ENCODE results near the gene LCE1A.

Gene LCE1A

GRCh38 chr1:152811671-152812070 is 15.6 kb upstream of the LCE1A start, which contains the start of gene LCE1B:
Gene LCE1B, plus strand, starts transcription at chr1:152811971. Its CDS starts 476 bp downstream, at chr1:152812447.
- no peaks in the 10 kb centered on the region for H3K9me3 ChIP-seq (ENCODE audit: insufficient read depth, low read depth, low read length)

GRCh38 chr1:152817309-152817708 is 10.0 kb upstream of the LCE1A start:
- no peak overlapping the region for H3K4me2 ChIP-seq (ENCODE audit: low read depth, low read length, poor library complexity, severe bottlenecking)
- H3K36me3 ChIP-seq (ENCODE audit: insufficient read depth, low read length): no peaks in the 10 kb centered on the region
- no peaks in the 10 kb centered on the region for H3K27me3 ChIP-seq (ENCODE audit: insufficient read depth, low read length, poor library complexity, severe bottlenecking)
- no peak overlapping the region for H2AFZ ChIP-seq (ENCODE audit: low read length)
- H3K79me2 ChIP-seq (ENCODE audit: insufficient read depth, low read length): no peaks in the 10 kb centered on the region
- TF ChIP-seq EZH2phosphoT487 (IDR thresholded peaks at IDR 0.05; ENCODE audit: borderline replicate concordance): no peak
- no peak for TF ChIP-seq CTCF (conservative IDR thresholded peaks at IDR 0.05; ENCODE audit: low read length)
- H3F3A ChIP-seq (ENCODE audit: low read depth): no peaks in the 10 kb centered on the region
- no peaks in the 10 kb centered on the region for H3K9me3 ChIP-seq (ENCODE audit: insufficient read depth, low read depth, low read length)
- no peaks in the 10 kb centered on the region for H4K20me1 ChIP-seq (ENCODE audit: insufficient read depth, low read length, poor library complexity, severe bottlenecking)
- H3K9ac ChIP-seq (ENCODE audit: low read depth, low read length, poor library complexity, severe bottlenecking): no peak overlapping the region
- H3K4me3 ChIP-seq (ENCODE audit: low read length, poor library complexity, severe bottlenecking): no peak overlapping the region
- H3K9me2 ChIP-seq (replicated peaks; ENCODE audit: low read depth, low read length): no peaks in the 10 kb centered on the region
- no peaks in the 10 kb centered on the region for H3K4me1 ChIP-seq (ENCODE audit: insufficient read depth, low read length, poor library complexity, severe bottlenecking)

More at GRCh38 chr1:152811671-152812070, 15.6 kb upstream of the LCE1A start, which contains the start of gene LCE1B:
- H3K9me2 ChIP-seq (replicated peaks; ENCODE audit: low read depth, low read length): no peaks in the 10 kb centered on the region
- H3K4me2 ChIP-seq (ENCODE audit: low read depth, low read length, poor library complexity, severe bottlenecking): no peak within 1 kb of the TSS
- no peak within 1 kb of the TSS for H3K9ac ChIP-seq (ENCODE audit: low read depth, low read length, poor library complexity, severe bottlenecking)
- H3K79me2 ChIP-seq (ENCODE audit: insufficient read depth, low read length): no peaks in the 10 kb centered on the region
- TF ChIP-seq EZH2phosphoT487 (IDR thresholded peaks at IDR 0.05; ENCODE audit: borderline replicate concordance): no peak
- no peak for TF ChIP-seq CTCF (conservative IDR thresholded peaks at IDR 0.05; ENCODE audit: low read length)
- no peaks in the 10 kb centered on the region for H4K20me1 ChIP-seq (ENCODE audit: insufficient read depth, low read length, poor library complexity, severe bottlenecking)
- no peak within 1 kb of the TSS for H3K4me3 ChIP-seq (ENCODE audit: low read length, poor library complexity, severe bottlenecking)
- H3K27me3 ChIP-seq (ENCODE audit: insufficient read depth, low read length, poor library complexity, severe bottlenecking): no peaks in the 10 kb centered on the region
- H3F3A ChIP-seq (ENCODE audit: low read depth): no peaks in the 10 kb centered on the region
- H3K36me3 ChIP-seq (ENCODE audit: insufficient read depth, low read length): no peaks in the 10 kb centered on the region
- no peak within 1 kb of the TSS for H2AFZ ChIP-seq (ENCODE audit: low read length)
- H3K4me1 ChIP-seq (ENCODE audit: insufficient read depth, low read length, poor library complexity, severe bottlenecking): no peaks in the 10 kb centered on the region

GRCh38 chr1:152823294-152823693 is 4.0 kb upstream of the LCE1A start:
- H3K4me3 ChIP-seq (ENCODE audit: low read length, poor library complexity, severe bottlenecking): no peak overlapping the region
- H4K20me1 ChIP-seq (ENCODE audit: insufficient read depth, low read length, poor library complexity, severe bottlenecking): no peaks in the 10 kb centered on the region
- no peaks in the 10 kb centered on the region for H3K27me3 ChIP-seq (ENCODE audit: insufficient read depth, low read length, poor library complexity, severe bottlenecking)
- no peak overlapping the region for H3K9ac ChIP-seq (ENCODE audit: low read depth, low read length, poor library complexity, severe bottlenecking)
- H3F3A ChIP-seq (ENCODE audit: low read depth): no peaks in the 10 kb centered on the region
- TF ChIP-seq EZH2phosphoT487 (IDR thresholded peaks at IDR 0.05; ENCODE audit: borderline replicate concordance): no peak
- TF ChIP-seq CTCF (conservative IDR thresholded peaks at IDR 0.05; ENCODE audit: low read length): no peak
- no peak overlapping the region for H2AFZ ChIP-seq (ENCODE audit: low read length)
- H3K9me3 ChIP-seq (ENCODE audit: insufficient read depth, low read depth, low read length): no peaks in the 10 kb centered on the region
- H3K9me2 ChIP-seq (replicated peaks; ENCODE audit: low read depth, low read length): no peaks in the 10 kb centered on the region
- no peaks in the 10 kb centered on the region for H3K4me1 ChIP-seq (ENCODE audit: insufficient read depth, low read length, poor library complexity, severe bottlenecking)
- no peaks in the 10 kb centered on the region for H3K79me2 ChIP-seq (ENCODE audit: insufficient read depth, low read length)
- no peak overlapping the region for H3K4me2 ChIP-seq (ENCODE audit: low read depth, low read length, poor library complexity, severe bottlenecking)
- H3K36me3 ChIP-seq (ENCODE audit: insufficient read depth, low read length): no peaks in the 10 kb centered on the region

All from Loucy (cell line).